Measurements from ENCODE around the gene PARVB. TPM values are rescaled to one million over a fixed set of nuclear protein-coding genes. Genes with fewer than 3 reads are reported as not detected.
A peak's percentile ranks its signal among the peaks of the same experiment; 100 is the strongest.

Gene PARVB
- polyA plus RNA-seq, 1 donor (not counting 4 experiments of a cell fraction or from before 2014, with no cell fraction given), result 10.5 TPM

DNA sequence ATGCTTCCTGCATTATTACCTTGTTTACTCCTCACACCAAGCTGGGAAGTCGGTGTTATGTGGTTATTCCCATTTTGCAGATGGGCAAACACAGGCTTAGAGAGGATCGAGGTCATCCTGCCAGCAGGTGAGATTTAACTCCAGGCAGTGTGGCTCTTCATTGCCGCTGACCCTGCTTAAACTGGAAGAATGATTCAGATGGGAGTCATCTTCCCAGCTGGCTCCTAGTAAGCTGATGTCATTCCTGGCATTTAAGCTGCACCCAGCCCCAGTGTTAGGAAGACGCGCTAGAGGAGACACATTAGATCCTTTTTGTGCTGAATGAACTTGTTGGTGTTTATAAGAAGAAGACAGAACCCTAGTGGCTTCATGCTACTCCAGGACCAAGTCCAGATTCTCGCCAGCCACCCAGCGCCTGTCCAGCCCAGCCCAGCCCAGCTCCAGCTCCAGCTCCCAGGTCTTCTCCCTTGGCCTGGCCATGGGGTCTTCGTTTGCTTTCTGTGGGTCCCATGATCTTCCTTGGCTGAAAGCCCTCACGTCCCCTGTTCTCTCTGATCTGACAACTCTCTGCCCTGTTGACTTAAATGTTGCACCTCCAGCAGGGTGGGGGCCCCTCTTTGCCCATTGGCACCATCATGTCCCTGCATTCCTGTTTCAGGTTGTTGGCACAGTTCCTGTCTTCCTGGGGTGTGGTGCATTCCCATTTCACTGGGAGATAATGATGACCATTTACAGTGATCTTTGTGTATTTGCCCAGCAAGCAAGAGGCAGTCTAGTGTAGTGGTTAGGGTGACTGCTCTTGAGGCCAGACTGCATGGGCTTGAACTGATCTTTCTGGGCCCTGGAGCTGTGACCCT lies 13.6 kb downstream of the PARVB start:
- no peak for TF ChIP-seq EZH2 (IDR thresholded peaks at IDR 0.05; ENCODE audit: low read length)
- TF ChIP-seq, protein P1, sequence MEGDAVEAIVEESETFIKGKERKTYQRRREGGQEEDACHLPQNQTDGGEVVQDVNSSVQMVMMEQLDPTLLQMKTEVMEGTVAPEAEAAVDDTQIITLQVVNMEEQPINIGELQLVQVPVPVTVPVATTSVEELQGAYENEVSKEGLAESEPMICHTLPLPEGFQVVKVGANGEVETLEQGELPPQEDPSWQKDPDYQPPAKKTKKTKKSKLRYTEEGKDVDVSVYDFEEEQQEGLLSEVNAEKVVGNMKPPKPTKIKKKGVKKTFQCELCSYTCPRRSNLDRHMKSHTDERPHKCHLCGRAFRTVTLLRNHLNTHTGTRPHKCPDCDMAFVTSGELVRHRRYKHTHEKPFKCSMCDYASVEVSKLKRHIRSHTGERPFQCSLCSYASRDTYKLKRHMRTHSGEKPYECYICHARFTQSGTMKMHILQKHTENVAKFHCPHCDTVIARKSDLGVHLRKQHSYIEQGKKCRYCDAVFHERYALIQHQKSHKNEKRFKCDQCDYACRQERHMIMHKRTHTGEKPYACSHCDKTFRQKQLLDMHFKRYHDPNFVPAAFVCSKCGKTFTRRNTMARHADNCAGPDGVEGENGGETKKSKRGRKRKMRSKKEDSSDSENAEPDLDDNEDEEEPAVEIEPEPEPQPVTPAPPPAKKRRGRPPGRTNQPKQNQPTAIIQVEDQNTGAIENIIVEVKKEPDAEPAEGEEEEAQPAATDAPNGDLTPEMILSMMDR (optimal IDR thresholded peaks at IDR 0.05 in 1 of 3, IDR thresholded peaks at IDR 0.05 in 1 of 3, conservative IDR thresholded peaks at IDR 0.05 in 1 of 3; ENCODE audit: extremely low read depth in 1 of 3, insufficient read depth in 2 of 3, low read length in 3 of 3), result peak in 1 of 3 experiments; percentile 4
- Histone ChIP-seq H3K4me3 (ENCODE audit: control insufficient read depth in 2 of 3, extremely low read depth in 1 of 3, insufficient read depth in 2 of 3, low read depth in 1 of 3, low read length in 3 of 3) (peak overlapping the region in 1 of 3 experiments; percentile 47), H3K79me2 (ENCODE audit: control insufficient read depth, insufficient read depth, low read length) (no peaks in the 10 kb centered on the region), H3K9me1 (ENCODE audit: control insufficient read depth, extremely low read depth, insufficient read depth, low read length) (no peaks in the 10 kb centered on the region), H3K27me3 (ENCODE audit: control insufficient read depth, extremely low read depth, insufficient read depth, low read length) (no peaks in the 10 kb centered on the region), H3K9ac (ENCODE audit: control insufficient read depth, extremely low read depth, insufficient read depth, low read length) (peak overlapping the region; percentile 26), H3K27ac (ENCODE audit: control insufficient read depth, insufficient read depth, low read length) (peak overlapping the region; percentile 17), H3K36me3 (ENCODE audit: control insufficient read depth in 2 of 2, extremely low read depth in 1 of 2, insufficient read depth in 2 of 2, low read length in 2 of 2) (no peaks in the 10 kb centered on the region), H3K4me2 (ENCODE audit: control insufficient read depth, extremely low read depth, insufficient read depth, low read depth, low read length) (peak overlapping the region; percentile 71), H3K9me3 (ENCODE audit: control insufficient read depth, low read depth, low read length) (no peaks in the 10 kb centered on the region), H4K20me1 (ENCODE audit: control insufficient read depth, extremely low read depth, insufficient read depth, low read length) (no peaks in the 10 kb centered on the region), H3K4me1 (ENCODE audit: control insufficient read depth, extremely low read depth, insufficient read depth, low read length) (peaks cover 7% of the 10 kb centered on the region), H2AFZ (ENCODE audit: control insufficient read depth, low read length) (no peak overlapping the region)
- dilution Hi-C loops (cut with MboI; ENCODE audit: extremely low pct_ligation_motif_present, low sequenced_read_pairs), result no loop called here
- FAIRE-seq, result peak; percentile 100
- DNase-seq (ENCODE audit: low read depth, low spot score), result peak; percentile 52

DNA sequence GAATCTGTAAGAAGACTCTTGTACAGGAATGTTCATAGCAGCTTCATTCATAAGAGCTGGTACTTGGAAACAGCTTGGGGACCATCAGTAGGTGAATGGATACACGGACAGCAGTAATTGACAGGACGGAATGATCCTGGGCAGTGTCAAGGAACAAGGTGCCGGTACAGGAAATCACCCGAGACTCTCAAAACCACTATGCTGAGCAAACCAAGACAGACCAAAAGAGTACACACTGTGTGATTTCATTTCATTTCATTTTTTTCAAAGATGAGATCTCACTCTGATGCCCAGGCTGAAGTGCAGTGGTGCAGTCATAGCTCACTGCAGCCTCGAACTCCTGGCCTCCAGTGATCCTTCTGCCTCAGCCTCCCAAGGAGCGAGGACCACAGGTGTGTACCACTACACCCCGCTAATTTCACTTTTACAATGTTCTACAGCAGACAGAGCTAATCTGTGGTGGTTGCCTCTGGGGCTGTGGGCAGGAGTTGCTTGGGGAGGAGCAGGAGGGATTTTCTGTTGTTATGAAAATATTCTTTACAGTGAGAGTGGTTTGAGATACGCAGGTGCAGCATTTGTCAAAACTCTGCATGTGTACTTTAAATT lies 15.6 kb downstream of the PARVB start:
- DNase-seq (ENCODE audit: low read depth, low spot score), result no peak
- no peak overlapping the region for H3K4me3 ChIP-seq (ENCODE audit: control insufficient read depth in 2 of 3, extremely low read depth in 1 of 3, insufficient read depth in 2 of 3, low read depth in 1 of 3, low read length in 3 of 3)
- no peaks in the 10 kb centered on the region for H3K79me2 ChIP-seq (ENCODE audit: control insufficient read depth, insufficient read depth, low read length)
- H3K27ac ChIP-seq (ENCODE audit: control insufficient read depth, insufficient read depth, low read length), result no peak overlapping the region
- H3K9ac ChIP-seq (ENCODE audit: control insufficient read depth, extremely low read depth, insufficient read depth, low read length), result no peak overlapping the region
- no peaks in the 10 kb centered on the region for H3K36me3 ChIP-seq (ENCODE audit: control insufficient read depth in 2 of 2, extremely low read depth in 1 of 2, insufficient read depth in 2 of 2, low read length in 2 of 2)
- dilution Hi-C loops (cut with MboI; ENCODE audit: extremely low pct_ligation_motif_present, low sequenced_read_pairs), result no loop called here
- no peak for FAIRE-seq
- H2AFZ ChIP-seq (ENCODE audit: control insufficient read depth, low read length), result no peak overlapping the region
- no peak overlapping the region for H3K4me2 ChIP-seq (ENCODE audit: control insufficient read depth, extremely low read depth, insufficient read depth, low read depth, low read length)
- H3K9me1 ChIP-seq (ENCODE audit: control insufficient read depth, extremely low read depth, insufficient read depth, low read length), result no peaks in the 10 kb centered on the region
- TF ChIP-seq EZH2 (IDR thresholded peaks at IDR 0.05; ENCODE audit: low read length), result no peak
- TF ChIP-seq, protein P1 (optimal IDR thresholded peaks at IDR 0.05 in 1 of 3, IDR thresholded peaks at IDR 0.05 in 1 of 3, conservative IDR thresholded peaks at IDR 0.05 in 1 of 3; ENCODE audit: extremely low read depth in 1 of 3, insufficient read depth in 2 of 3, low read length in 3 of 3), result no peak
- no peaks in the 10 kb centered on the region for H4K20me1 ChIP-seq (ENCODE audit: control insufficient read depth, extremely low read depth, insufficient read depth, low read length)
- H3K4me1 ChIP-seq (ENCODE audit: control insufficient read depth, extremely low read depth, insufficient read depth, low read length), result peaks cover 7% of the 10 kb centered on the region
- H3K27me3 ChIP-seq (ENCODE audit: control insufficient read depth, extremely low read depth, insufficient read depth, low read length), result no peaks in the 10 kb centered on the region
- H3K9me3 ChIP-seq (ENCODE audit: control insufficient read depth, low read depth, low read length), result no peaks in the 10 kb centered on the region
